ENCODE results near the gene HHIP.
A peak's percentile ranks its signal among the peaks of the same experiment; 100 is the strongest.

Gene HHIP

GRCh38 chr4:144646523-144647094 is 653 bp downstream of the HHIP start:
- in situ Hi-C loops (cut with HindIII; ENCODE audit: low sequenced_read_pairs), result no loop called here
- DNase-seq (ENCODE audit: low read depth), result no peak
- H3K4me3 ChIP-seq (ENCODE audit: low read depth, low read length), result peak overlapping the region; percentile 60
- TF ChIP-seq, protein P1, sequence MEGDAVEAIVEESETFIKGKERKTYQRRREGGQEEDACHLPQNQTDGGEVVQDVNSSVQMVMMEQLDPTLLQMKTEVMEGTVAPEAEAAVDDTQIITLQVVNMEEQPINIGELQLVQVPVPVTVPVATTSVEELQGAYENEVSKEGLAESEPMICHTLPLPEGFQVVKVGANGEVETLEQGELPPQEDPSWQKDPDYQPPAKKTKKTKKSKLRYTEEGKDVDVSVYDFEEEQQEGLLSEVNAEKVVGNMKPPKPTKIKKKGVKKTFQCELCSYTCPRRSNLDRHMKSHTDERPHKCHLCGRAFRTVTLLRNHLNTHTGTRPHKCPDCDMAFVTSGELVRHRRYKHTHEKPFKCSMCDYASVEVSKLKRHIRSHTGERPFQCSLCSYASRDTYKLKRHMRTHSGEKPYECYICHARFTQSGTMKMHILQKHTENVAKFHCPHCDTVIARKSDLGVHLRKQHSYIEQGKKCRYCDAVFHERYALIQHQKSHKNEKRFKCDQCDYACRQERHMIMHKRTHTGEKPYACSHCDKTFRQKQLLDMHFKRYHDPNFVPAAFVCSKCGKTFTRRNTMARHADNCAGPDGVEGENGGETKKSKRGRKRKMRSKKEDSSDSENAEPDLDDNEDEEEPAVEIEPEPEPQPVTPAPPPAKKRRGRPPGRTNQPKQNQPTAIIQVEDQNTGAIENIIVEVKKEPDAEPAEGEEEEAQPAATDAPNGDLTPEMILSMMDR (IDR thresholded peaks at IDR 0.05; ENCODE audit: low read depth, low read length, missing control alignments), result peak; percentile 24

DNA sequence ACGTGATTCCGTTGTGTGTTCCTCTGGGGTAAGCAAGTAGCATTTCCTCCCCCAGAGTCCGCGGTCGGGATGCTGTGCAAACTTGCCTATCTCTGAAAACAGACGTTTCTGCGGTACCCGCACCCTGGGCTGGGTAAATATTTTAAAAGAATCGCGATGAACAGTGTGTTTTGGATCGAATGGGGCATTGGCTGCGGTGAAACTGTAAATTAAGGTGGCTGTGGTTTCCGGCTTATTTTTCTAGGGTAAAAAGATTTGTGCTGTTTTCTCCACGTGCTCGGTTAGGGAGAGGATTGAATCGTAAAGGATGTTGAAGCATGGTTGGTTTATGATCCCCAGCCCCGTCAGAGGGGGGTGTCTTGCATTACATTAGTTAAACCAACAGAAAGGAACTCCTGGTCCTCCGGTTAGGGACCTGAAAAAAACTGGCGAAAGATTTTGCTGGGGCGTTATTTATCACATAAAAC is 1.2 kb downstream of the HHIP start:
- DNase-seq (ENCODE audit: low read depth), result peak; percentile 46
- TF ChIP-seq, protein P1 (IDR thresholded peaks at IDR 0.05; ENCODE audit: low read depth, low read length, missing control alignments), result no peak
- in situ Hi-C loops (cut with HindIII; ENCODE audit: low sequenced_read_pairs), result no loop called here
- H3K4me3 ChIP-seq (ENCODE audit: low read depth, low read length), result peak overlapping the region; percentile 60

DNA sequence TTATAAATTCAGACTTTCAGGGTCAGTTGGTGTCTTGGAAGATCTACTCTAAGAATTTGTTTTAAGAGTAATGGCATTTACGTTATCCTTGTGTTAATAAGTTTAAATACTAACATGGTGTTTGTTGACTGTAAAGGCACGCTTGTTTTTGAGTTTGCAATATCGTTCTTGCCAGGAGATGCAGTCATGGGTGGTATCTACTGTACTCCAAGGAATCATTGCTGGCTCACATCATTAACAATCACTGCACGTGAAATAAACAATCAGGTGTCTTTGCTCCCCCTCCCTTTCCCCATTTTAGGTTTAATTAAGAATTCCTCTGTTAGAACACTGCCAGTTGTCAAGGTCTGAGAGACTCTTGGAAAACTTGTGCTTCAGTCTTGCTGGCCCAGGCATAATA is 1.6 kb downstream of the HHIP start:
- no peak for DNase-seq (ENCODE audit: low read depth)
- in situ Hi-C loops (cut with HindIII; ENCODE audit: low sequenced_read_pairs), result no loop called here
- H3K4me3 ChIP-seq (ENCODE audit: low read depth, low read length), result peak overlapping the region; percentile 60
- TF ChIP-seq, protein P1 (IDR thresholded peaks at IDR 0.05; ENCODE audit: low read depth, low read length, missing control alignments), result no peak

DNA sequence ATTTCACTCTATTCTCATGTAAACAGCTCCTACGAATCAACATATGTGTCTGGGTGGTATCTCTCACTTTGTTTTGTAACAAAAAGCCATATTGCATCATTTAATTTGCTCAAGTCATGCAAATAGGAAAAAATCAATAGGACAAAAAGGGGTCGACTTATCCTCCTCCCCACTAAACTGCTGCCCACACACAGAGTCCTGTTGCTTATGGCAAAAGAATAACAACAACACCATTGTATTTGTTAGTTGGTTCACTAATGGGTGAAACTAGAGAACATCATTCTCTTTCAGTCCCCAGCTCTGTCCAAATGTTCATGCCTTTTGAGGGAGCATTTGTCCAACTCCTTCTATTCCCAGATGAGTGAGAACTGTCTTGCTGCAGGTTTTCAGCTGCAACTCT is 2.1 kb downstream of the HHIP start:
- in situ Hi-C loops (cut with HindIII; ENCODE audit: low sequenced_read_pairs), result no loop called here
- peak overlapping the region; percentile 60 for H3K4me3 ChIP-seq (ENCODE audit: low read depth, low read length)
- TF ChIP-seq, protein P1 (IDR thresholded peaks at IDR 0.05; ENCODE audit: low read depth, low read length, missing control alignments), result no peak
- DNase-seq (ENCODE audit: low read depth), result no peak

GRCh38 chr4:144649646-144650045 is 3.7 kb downstream of the HHIP start:
- no peak for DNase-seq (ENCODE audit: low read depth)
- in situ Hi-C loops (cut with HindIII; ENCODE audit: low sequenced_read_pairs), result no loop called here
- TF ChIP-seq, protein P1 (IDR thresholded peaks at IDR 0.05; ENCODE audit: low read depth, low read length, missing control alignments), result no peak

GRCh38 chr4:144650311-144651005 is 4.5 kb downstream of the HHIP start:
- H3K4me3 ChIP-seq (ENCODE audit: low read depth, low read length), result peak overlapping the region; percentile 60
- in situ Hi-C loops (cut with HindIII; ENCODE audit: low sequenced_read_pairs), result no loop called here
- no peak for DNase-seq (ENCODE audit: low read depth)
- TF ChIP-seq, protein P1 (IDR thresholded peaks at IDR 0.05; ENCODE audit: low read depth, low read length, missing control alignments), result no peak

More at GRCh38 chr4:144649646-144650045, 3.7 kb downstream of the HHIP start:
- peak overlapping the region; percentile 60 for H3K4me3 ChIP-seq (ENCODE audit: low read depth, low read length)

Data from astrocyte of the cerebellum (primary cell).